ENCODE measurements around the gene MED15.
"Not testable (repeated sequence)": the region's sequence is repeated elsewhere in the genome, so short reads cannot be mapped to it uniquely, and the experiment has no call there.

The MED15 gene

DNA sequence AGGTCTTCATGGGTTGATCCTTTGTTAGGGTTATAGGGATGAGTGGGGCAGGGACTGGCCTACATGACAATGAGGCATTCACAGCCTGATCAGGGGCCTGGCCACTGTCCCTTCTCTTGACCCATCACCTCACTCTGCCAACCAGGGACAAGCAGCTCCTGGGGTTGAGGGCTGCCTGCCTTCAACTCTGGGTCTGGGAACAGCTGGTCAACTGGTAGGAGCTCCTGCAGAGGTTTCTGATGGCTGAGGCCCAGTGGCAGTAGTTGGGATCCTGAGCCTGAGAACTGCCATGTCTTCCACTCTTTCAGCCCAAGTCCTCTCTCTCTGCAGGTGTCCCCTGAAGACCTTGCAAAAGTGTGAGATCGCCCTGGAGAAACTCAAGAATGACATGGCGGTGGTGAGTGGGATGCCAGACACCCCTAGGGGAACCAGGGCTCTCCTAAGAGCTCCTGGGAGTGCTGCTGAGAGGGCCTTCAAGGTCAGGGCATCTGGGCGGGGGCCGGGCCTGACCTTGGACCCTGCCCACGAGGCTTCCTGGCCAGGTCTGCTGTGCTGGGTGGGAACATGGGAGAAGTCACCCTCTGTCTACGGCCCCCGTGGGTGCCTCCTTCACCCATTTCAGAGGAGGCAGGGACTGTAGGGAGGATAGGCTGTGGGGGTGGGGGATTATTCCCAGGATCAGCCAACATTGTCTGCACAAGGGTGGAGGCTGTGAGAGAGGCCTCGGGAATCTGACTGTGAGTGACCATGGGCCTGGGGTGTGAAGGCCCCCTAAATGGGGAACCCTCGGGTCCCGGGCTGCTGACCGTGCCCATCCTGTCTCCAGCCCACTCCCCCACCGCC lies 76.8 kb downstream of the MED15 start:
- no peak for DNase-seq (ENCODE audit: low read depth, low spot score)

DNA sequence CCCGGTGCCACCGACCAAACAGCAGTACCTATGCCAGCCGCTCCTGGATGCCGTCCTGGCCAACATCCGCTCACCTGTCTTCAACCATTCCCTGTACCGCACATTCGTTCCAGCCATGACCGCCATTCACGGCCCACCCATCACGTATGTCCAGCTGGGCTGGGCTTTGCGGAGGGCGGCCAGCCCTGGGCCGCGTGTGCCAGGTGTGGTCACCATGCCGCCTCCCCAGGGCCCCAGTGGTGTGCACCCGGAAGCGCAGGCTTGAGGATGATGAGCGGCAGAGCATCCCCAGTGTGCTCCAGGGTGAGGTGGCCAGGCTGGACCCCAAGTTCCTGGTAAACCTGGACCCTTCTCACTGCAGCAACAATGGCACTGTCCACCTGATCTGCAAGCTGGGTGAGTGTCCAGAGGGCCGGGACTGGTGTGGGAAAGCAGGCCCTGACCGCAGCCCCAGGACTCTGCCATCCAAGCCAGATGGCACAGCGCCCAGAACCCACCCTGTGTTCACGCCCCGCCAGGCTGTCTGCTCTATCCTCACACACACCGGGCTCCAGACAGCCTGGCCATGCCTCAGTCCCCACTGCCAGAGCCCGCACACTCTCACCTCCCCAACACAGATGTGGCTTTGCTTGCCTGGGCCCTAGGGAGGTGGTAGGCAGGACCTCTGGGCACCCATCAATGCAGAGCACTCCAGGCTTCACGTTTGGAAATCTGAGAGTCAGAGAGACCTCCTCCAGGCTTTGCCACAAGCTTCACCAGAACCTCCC lies 77.6 kb downstream of the MED15 start:
- no peak for DNase-seq (ENCODE audit: low read depth, low spot score)

DNA sequence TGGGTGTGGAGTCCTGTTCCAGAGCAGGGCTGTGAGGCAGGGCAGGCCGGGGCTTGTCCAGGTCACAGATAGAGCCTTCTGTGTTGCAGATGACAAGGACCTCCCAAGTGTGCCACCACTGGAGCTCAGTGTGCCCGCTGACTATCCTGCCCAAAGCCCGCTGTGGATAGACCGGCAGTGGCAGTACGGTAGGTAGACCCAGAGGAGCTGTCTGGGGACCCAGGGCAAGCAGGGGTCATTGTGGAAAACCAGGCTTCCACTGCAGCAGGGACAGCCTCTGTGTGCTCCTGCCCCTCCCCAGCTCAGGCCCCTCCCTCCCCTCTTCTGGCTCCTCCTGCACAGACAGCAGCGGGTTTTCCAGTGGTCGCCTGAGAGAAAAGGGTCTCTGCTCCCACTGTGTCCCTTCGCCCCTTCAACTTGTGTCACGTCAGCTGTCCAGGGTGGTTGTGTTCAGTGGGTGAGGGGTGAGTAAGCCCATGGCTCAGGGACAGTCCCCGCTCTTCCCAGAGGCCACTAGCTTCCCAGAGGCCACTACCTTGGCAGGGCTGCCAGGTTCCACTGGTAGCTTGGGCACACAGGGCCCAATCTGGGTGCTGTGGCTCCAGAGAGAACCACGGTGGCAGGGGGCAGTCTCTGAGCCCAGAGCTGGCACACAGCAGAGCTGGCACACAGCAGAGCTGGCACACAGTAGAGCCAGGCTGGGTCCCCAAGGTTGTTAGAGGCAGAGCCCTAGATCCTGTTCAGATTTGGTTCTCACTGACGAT lies 78.4 kb downstream of the MED15 start:
- DNase-seq (ENCODE audit: low read depth, low spot score): no peak

DNA sequence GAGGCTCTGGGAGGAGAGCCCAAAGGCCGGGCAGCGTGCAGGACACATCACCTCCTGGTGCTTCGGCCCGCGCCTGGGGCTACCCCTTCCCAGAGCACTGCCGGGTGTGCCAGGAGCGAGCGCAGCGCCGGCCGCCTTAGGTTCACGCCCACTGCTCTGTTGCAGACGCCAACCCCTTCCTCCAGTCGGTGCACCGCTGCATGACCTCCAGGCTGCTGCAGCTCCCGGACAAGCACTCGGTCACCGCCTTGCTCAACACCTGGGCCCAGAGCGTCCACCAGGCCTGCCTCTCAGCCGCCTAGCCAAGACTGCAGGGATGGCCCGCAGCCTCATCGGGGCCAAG lies 79.0 kb downstream of the MED15 start:
- DNase-seq (ENCODE audit: low read depth, low spot score): no peak

DNA sequence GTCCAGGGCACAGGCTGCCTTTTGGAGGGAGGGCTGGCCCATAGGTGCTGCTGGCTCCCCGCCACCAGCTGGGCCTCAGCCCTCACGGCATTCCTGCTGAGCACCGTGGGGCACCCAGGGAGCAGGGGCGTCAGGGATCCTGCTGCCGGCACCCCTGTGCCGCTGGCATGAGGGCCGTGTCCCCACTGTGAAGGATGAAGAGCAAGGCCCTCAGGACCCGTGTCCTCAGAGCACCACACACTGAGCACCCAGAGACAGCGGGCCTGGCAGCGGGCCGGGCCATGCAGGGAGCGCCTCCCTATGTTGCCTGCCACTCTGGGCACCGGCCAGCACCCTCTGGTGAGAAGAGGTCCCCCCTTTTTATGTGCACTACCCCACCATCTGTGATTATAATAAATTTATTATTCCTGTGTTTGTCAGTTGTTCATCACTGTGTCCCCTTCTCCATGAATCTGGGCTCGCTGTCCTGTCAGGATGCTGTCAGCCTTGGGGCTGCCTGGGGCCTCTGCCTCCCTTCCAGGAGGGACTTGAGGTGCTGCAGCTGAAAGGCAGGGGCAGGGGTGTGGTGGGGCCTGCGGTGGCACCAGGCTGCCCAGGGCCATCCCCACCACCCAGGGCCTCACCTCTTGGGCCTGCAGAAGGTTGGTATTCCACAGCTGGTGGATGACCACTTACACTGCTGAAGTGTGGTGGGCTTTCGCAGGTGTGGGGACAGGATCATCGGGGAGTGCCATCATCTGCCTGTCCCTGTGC lies 80.0 kb downstream of the MED15 start:
- no peak for DNase-seq (ENCODE audit: low read depth, low spot score)

DNA sequence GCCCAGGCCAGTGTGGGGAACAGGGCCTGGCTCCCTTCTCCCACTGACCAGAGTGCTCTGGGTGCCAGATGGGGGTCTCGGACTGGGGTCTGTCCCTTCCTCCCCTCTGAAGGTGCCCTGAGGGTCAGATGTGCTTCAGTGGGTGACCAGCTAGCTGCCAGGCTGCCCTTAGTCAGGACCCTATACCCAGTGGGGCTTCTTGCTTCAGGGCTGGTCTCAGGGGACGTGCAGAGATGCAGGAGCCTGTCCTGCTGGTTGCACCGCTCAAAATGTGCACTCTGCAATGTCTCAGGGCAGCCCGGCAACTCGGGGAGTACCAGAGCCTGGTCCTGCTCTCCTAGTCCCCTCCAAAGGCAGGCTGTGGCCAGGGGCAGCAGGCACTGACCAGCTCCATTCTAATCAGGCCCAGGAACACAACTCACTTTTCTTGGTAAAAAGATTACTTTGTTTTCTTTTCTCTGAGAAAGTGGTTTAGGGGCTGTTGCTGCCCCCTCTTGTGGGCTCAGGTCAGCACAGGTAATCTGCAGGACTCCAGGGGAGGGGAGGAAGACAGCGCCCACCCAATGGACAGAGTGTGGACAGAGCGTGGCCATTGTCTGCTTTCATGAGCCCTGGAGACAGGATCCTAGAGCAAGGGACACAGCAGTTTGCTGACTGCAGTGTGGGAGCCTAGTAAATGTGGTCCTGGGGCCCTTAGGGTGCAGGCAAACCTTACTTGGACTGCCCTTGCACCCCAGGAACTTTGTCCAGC lies 80.9 kb downstream of the MED15 start:
- no peak for DNase-seq (ENCODE audit: low read depth, low spot score)

DNA sequence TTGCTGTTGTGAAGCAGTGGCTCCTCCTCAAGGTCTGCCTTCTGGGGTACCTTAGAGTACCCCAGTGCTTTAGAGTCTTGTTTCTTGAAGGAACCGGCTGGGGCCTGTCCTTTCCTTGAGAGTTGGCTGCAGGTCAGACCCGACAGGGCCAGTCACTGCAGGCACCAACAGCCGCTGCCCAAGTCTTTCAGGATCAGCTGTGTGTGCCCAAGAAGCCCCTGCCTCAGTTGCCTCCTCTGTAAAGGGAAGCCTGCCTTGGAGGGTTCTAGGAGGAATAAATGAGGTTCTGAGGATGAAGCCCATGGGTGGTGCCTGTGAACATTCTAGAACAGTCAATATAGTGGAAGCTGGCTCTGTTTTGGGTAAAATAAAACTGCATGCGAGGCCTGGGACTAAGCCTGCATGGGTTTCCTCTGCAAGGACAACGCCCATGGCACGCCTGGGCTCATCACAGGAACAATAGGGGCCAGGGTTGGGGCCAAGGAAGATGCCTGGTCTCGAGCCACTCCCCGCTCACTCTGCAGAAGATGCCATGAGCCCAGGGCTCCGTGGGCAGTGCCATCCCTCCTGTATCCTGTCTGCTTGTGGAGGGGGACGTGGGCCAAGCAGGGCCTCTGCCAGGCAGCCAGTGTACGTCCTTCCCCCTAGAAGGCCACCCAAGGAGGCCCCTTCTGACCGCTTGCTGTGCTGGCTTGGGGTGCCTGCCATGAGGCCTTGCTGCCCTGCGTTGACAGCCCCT lies 81.6 kb downstream of the MED15 start:
- no peak for DNase-seq (ENCODE audit: low read depth, low spot score)

DNA sequence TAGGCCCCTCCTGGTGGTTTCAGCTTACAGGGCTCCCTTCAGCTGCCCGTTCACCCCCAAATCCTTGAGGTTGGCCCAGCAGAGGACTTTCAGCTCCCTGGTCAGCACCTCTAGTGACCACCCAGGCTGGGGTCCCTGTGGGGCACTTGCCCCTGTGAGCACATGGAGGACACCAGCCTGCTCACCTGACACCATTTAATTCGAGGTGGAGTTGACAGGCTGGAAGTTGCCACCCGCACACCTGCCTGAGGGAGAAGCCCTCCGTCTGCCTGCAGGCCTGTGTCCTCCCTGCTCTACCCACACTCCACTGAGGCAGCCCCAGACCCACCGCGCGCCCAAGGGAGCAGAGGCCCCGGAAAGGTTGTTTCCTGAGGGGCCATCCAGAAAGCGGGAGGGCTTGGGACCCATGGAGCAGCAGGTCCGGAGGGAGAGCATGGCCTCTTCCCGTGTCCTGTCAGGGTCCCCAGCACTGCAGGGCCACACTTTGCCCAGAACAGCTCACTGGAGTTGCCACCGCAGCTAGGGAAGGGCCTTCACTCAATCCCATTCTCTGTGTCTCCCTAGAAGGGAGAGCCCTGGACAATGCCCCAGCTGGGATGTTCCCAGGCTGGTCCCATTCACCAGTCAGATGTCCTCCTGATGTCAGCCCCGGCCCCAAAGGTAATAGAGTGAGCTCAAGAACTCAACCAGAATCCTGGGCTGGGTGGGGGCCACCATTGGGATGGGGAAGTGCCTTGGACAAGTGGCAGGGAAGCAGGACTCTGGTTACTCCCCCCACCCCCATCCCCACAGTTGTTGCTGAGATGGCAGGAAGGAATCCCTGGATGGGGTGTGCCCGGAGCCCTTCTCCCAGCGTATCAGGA lies 82.4 kb downstream of the MED15 start:
- DNase-seq (ENCODE audit: low read depth, low spot score): no peak

DNA sequence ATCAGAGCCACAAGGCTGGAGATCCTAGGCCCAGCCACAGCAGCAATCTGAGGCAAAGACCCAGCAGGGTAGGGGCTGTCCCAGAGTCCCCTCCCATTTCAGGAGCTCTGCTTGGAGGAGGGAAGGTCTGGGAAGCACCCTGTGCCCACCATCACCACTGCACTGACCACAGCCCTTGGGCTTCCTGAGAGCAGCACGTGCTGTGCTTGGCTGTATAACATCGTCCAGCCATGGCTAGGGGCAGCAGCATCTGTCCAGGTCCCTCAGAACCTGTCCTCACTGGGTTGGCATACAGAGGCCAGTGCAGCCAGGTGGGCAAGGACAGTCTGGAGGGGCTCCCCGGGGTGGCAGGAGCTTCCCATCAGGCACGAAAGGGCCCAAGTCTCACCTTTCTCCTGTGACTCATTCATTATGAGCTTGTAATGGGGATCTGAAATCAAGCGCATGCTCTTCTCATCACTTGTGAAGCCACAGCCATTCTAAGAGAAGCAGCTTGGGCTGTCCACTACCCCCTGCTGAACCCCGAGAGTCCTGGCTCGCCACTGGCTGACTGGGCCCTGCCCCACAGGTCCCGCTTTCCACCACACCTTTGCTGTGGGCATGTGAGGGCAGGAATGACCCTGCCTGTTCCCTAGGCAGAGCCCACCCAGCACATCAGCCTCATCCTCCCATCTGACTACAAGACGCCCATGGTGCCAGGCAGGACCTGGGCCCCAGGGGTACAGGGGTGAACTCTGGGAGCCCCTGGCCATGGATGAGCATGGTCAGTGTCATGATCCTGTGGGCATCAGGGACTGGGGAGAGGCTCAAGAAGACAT lies 83.3 kb downstream of the MED15 start:
- no peak for DNase-seq (ENCODE audit: low read depth, low spot score)

DNA sequence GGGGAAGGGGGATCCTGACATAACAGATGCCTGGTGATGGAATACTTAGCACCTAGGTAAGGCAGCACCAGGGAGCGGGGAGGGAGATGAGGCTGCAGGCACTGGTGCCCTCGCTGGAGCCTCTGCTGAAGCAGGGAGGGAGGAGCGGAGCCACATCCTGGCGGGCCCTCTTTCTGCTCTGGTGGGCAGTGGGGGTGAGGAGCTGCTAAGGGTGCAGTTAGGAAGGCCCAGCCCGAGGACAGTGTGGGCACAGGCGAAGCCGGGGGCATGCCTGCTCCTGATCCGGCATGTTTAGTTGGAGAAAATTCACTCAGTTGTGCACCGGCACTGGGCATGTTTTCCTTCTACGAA lies 83.9 kb downstream of the MED15 start:
- DNase-seq (ENCODE audit: low read depth, low spot score): no peak

DNA sequence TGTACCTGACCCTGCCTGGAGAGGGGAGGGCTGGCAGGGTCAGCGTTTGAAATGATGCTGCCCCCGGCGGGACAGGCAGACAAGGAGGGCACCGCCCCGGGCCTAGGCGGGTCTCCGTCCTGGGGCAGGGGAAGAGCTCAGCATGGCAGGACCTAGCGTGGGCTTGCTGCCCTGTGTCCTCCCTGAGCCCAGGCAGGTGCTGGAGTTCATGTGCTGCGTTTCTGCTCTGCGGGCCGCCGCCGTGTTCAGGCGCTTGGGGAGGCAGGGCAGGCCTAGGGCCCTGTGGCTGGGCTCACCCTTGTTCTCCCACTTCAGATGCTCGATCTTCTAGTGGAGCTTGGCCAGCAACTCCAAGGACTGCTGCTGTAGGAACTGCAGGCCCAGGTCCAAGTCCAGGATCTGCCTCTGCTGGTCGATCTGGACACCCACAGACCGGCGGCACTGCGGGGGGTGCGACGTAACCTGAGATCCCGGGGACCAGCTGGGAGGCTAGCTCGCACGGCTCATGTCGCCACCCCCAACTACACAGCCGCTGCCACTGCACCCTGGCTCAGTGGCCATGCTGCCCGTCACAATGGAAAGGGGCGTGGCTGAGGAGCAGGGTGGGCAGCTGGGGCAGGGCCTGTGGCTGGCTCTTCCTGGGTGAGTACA lies 84.4 kb downstream of the MED15 start:
- DNase-seq (ENCODE audit: low read depth, low spot score): no peak

DNA sequence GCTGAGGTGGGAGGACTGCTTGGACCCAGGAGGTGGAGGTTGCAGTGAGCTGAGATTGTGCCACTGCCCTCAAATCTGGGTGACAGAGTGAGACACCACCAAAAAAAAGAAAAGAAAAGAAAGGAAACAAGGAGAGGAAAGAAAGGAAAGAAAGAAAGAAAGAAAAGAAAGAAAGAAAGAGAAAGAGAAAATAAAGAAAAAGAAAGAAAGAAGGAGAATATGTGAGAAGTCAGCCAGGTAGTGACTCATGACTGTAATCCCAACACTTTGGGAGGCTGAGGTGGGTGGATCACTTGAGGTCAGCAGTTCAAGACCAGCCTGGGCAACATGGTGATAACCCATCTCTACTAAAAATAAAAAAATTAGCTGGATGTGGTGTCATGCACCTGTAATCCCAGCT lies 86.6 kb downstream of the MED15 start:
- not testable (repeated sequence) for DNase-seq (ENCODE audit: low read depth, low spot score)

DNA sequence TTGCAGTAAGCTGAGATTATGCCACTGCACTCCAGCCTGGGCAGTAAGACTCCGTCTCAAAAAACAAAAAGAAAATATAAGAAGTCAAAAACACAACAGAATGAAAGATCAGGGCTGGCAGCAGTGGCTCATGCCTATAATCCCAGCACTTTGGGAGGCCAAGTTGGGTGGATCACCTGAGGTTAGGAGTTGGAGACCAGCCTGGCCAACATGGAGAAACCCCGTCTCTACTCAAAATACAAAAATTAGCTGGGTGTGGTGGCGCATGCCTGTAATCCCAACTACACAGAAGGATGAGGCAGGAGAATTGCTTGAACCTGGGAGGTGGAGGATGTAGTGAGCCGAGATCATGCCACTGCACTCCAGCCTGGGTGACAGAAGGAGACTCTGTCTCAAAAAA lies 87.1 kb downstream of the MED15 start:
- not testable (repeated sequence) for DNase-seq (ENCODE audit: low read depth, low spot score)

DNA sequence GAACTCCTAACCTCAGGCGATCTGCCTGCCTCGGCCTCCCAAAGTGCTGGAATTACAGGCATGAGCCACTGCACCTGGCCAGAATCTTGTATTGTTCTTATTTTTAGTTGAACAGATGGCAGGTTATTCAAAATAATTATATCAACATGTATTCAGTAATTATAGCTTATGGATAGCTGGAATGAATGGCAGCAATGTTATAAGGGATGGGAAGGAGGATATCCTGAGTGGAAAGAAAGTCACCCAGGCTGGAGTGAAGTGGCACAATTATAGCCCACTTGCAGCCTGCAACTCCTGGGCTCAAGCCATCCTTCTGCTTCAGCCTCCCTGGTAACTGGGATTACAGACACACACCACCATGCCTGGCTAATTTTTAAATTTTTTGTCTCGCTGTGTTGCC lies 88.1 kb downstream of the MED15 start:
- DNase-seq (ENCODE audit: low read depth, low spot score): no peak

DNA sequence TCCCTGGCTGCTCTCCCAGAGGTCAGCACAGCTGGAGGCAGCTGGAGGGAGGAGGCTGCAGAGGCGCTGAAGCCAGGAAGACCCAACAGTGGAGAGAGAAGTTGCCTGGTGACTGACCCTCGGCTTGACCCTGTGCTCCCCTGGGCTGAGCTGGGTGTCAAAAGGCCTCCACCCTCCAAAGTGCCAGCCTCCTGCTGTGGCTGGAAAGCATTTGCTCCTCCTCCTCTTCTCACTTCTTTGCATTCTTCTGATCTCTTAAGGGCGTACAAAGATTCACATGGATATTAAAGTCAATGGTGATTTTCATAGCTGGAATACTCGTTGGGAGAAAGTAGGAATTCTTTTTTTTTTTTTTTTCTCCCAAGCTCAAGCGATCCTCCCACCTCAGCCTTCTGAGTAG lies 91.7 kb downstream of the MED15 start:
- no peak for DNase-seq (ENCODE audit: low read depth, low spot score)

DNA sequence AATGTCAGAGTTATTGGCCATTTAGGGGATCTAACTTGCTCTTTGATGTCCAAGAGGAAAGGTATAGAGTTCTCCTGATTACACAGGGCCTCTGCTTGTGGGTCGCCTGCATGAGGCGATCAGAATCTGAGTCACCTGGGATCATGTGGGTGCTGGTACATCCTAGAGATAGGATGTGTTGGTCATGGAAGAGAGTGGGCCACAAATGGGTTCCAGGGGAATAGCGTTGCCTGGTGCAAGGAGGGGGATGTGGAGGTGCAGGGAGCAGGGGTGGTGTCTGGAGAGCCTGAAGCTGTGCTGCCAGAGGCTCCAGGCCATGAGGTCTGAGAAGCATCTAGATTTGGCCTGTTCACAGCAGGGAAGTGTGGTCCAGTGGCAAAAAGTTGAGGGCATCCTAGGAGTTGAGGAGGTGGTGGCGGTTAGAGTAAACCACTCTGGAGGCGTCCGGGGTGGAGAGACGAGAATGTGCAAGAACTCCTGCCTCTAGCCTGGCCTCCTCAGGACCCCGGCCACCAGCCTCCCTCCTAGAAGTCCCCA lies 92.8 kb downstream of the MED15 start:
- DNase-seq (ENCODE audit: low read depth, low spot score): no peak

DNA sequence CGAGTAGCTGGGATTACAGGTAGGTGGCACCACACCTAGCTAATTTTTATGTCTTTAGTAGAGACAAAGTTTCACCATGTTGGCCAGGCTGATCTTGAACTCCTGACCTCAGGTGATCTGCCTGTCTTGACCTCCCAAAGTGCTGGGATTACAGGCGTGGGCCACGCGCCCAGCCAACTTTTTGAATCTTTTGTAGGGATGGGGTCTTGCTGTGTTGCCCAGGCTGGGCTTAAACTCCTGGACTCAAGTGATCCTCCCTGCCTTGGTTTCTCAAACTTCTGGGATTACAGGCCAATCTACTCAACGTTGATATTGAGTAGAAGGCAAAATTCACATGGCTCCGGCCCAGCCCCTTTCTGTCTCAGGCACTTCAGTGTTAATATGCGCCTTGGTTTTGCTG lies 93.9 kb downstream of the MED15 start:
- no peak for DNase-seq (ENCODE audit: low read depth, low spot score)

Data from activated naive CD8-positive, alpha-beta T cell treated with anti-CD3 and anti-CD28 coated beads, Interleukin-2, amount 50 U/mL, for 16 hours (primary cell).